ENCODE data around the gene IFI27L2. TPM values are rescaled to one million over a fixed set of nuclear protein-coding genes. Genes with fewer than 3 reads are reported as not detected.

Gene IFI27L2
- total RNA-seq, 2 donors from 2014 or later, result 42.7 to 150 TPM

Other genes starting within 250 kb of the IFI27L2 start
- gene FAM181A, start 202.3 kb downstream of the IFI27L2 start, total RNA-seq, result not detected
- 10 to 100 TPM; 47.2 to 48.3 TPM for gene ASB2, start 153.0 kb downstream of the IFI27L2 start, total RNA-seq
- not detected for gene CCDC197, start 132.3 kb downstream of the IFI27L2 start, total RNA-seq
- gene OTUB2, start 103.3 kb downstream of the IFI27L2 start, total RNA-seq, result under 1 TPM; 0.14 to 0.71 TPM
- 100 to 1,000 TPM; 139 to 228 TPM for gene DDX24, start 48.4 kb downstream of the IFI27L2 start, total RNA-seq
- gene IFI27L1, start 48.3 kb downstream of the IFI27L2 start, total RNA-seq, result 1 to 10 TPM; 4.2 to 5.0 TPM
- 10 to 100 TPM; 79.8 to 96.3 TPM for gene IFI27, start 18.9 kb downstream of the IFI27L2 start, total RNA-seq
- 1 to 10 TPM in 1 of 2 donors, under 1 TPM in 1; 0.27 to 8.9 TPM for gene PPP4R4, start 44.7 kb upstream of the IFI27L2 start, total RNA-seq
- under 1 TPM in 1 of 2 donors, not detected in 1; 0.28 TPM for gene SERPINA10, start 163.7 kb upstream of the IFI27L2 start, total RNA-seq
- gene SERPINA6, start 193.7 kb upstream of the IFI27L2 start, total RNA-seq, result not detected
- not detected for gene SERPINA2, start 237.1 kb upstream of the IFI27L2 start, total RNA-seq

Measured in thoracic aorta (tissue), 2 donors.